H1 (cell line): Measurements from ENCODE around the gene FRY. TPM values are rescaled to one million over a fixed set of nuclear protein-coding genes. Genes with fewer than 3 reads are reported as not detected.

Experiments
- CTCF ChIA-PET: fragments of 300-600 bp; sonication (Branson Sonifier 250); formaldehyde crosslinking; loops from one replicate; lab custom pipeline; 2021; ENCODE audit not compliant: partially characterized antibody; lab: Charles Lee
- POLR2A ChIA-PET: fragments of 300-600 bp; sonication (Branson Sonifier 250); formaldehyde crosslinking; loops from one replicate; lab custom pipeline; 2021; ENCODE audit warnings: inconsistent platforms; ENCODE audit not compliant: partially characterized antibody; lab: Charles Lee
- DNase-seq, 2 experiments: peaks; one replicate each; pipeline versions ENCODE4 v3.0.0 to v3.0.0-alpha.2; 2010 to 2022; ENCODE audit warnings: low spot score in 2 of 2, low read depth in 1 of 2, mixed read lengths in 1 of 2
- FAIRE-seq: peaks from 2 replicates; lab custom pipeline; 2011; peaks lifted over from hg19 to GRCh38; lab: Jason Lieb, UNC
- H2AFZ ChIP-seq: 2 replicates; pipeline ENCODE4 v1.8.1; 2012; ENCODE audit warnings: low read length, inconsistent platforms
- H2AK5ac ChIP-seq: 2 replicates; pipeline ENCODE4 v1.6.1; 2013; ENCODE audit warnings: low read depth, low read length
- H2BK120ac ChIP-seq: replicated peaks from 2 replicates; pipeline ENCODE3; 2013; ENCODE audit warnings: low read depth, low read length, inconsistent platforms
- H2BK12ac ChIP-seq: 2 replicates; pipeline ENCODE4 v1.6.1; 2013; ENCODE audit warnings: low read depth, low read length
- H2BK15ac ChIP-seq: 2 replicates; pipeline ENCODE4 v1.6.1; 2013; ENCODE audit warnings: low read length
- H2BK20ac ChIP-seq: 2 replicates; pipeline ENCODE4 v1.6.1; 2013; ENCODE audit warnings: low read length
- H2BK5ac ChIP-seq: 2 replicates; pipeline ENCODE4 v1.6.1; 2013; ENCODE audit warnings: low read depth, low read length
- H3K14ac ChIP-seq: 2 replicates; pipeline ENCODE4 v1.6.1; 2013; ENCODE audit warnings: inconsistent platforms; ENCODE audit not compliant: insufficient read length
- H3K18ac ChIP-seq: 2 replicates; pipeline ENCODE4 v1.6.1; 2013; ENCODE audit warnings: low read length; ENCODE audit errors: extremely low read depth
- H3K23ac ChIP-seq: 2 replicates; pipeline ENCODE4 v1.6.1; 2013; ENCODE audit warnings: inconsistent platforms; ENCODE audit not compliant: insufficient read length
- H3K23me2 ChIP-seq: 2 replicates; pipeline ENCODE4 v1.6.1; 2013; ENCODE audit warnings: low read depth, low read length
- H3K27ac ChIP-seq: 2 replicates; pipeline ENCODE4 v1.6.1; 2011; ENCODE audit warnings: low read depth, low read length, inconsistent platforms
- H3K27me3 ChIP-seq, 4 experiments: replicated peaks in 1 of 4; 1 replicate in 1 of 4; 2 replicates in 3 of 4; pipeline versions ENCODE4 v1.6.1 to v1.8.1; 2011 to 2013; ENCODE audit warnings: low read length in 3 of 4, mild to moderate bottlenecking in 3 of 4, inconsistent platforms in 2 of 4, mixed read lengths in 2 of 4, moderate library complexity in 1 of 4; ENCODE audit not compliant: control insufficient read depth in 3 of 4, insufficient read depth in 3 of 4; ENCODE audit errors: extremely low read depth in 1 of 4
- H3K36me3 ChIP-seq, 4 experiments: 2 replicates each; pipeline versions ENCODE4 v1.6.1 to v1.8.1; 2011 to 2013; ENCODE audit warnings: mild to moderate bottlenecking in 4 of 4, low read length in 3 of 4, moderate library complexity in 2 of 4, control low read depth in 1 of 4, inconsistent platforms in 1 of 4; ENCODE audit not compliant: insufficient read depth in 4 of 4, control insufficient read depth in 2 of 4
- H3K4ac ChIP-seq: replicated peaks from 2 replicates; pipeline ENCODE3; 2013; ENCODE audit warnings: low read length, low read depth, mixed read lengths, inconsistent platforms; ENCODE audit not compliant: insufficient read length
- H3K4me1 ChIP-seq, 4 experiments: replicated peaks in 1 of 4; 1 replicate in 1 of 4; 2 replicates in 3 of 4; pipeline versions ENCODE4 v1.6.1 to v1.8.1; 2011 to 2013; ENCODE audit warnings: low read length in 3 of 4, inconsistent platforms in 2 of 4, mixed read lengths in 1 of 4; ENCODE audit not compliant: insufficient read depth in 4 of 4, control insufficient read depth in 3 of 4
- H3K4me2 ChIP-seq, 2 experiments: 2 replicates each; pipeline versions ENCODE4 v1.6.1 to v1.8.1; 2011 to 2013; ENCODE audit warnings: low read depth in 2 of 2, low read length in 2 of 2, control low read depth in 1 of 2, inconsistent platforms in 1 of 2, mild to moderate bottlenecking in 1 of 2; ENCODE audit not compliant: insufficient read depth in 1 of 2
- H3K4me3 ChIP-seq, 4 experiments: fragments of 200-600, 300-600 bp in 1 of 4; sonication (generic), shearing (Covaris generic), sonication (Bioruptor Twin) in 1 of 4; 2 replicates each; pipeline versions ENCODE4 v1.5.1 to v1.8.1; 2011 to 2016; ENCODE audit warnings: low read length in 4 of 4, low read depth in 3 of 4, control low read depth in 2 of 4, inconsistent platforms in 2 of 4, mild to moderate bottlenecking in 2 of 4, mixed read lengths in 1 of 4, moderate library complexity in 1 of 4; ENCODE audit not compliant: insufficient read depth in 2 of 4; ENCODE audit errors: extremely low read depth in 1 of 4
- H3K56ac ChIP-seq: replicated peaks from 2 replicates; pipeline ENCODE3; 2013; ENCODE audit warnings: low read depth, mild to moderate bottlenecking, mixed read lengths, low read length, inconsistent platforms; ENCODE audit not compliant: insufficient read length
- H3K79me1 ChIP-seq: 2 replicates; pipeline ENCODE4 v1.6.1; 2013; ENCODE audit warnings: low read depth, low read length, control low read depth
- H3K79me2 ChIP-seq, 2 experiments: 2 replicates each; pipeline versions ENCODE4 v1.6.1 to v1.8.1; 2012 to 2013; ENCODE audit warnings: low read length in 2 of 2, mild to moderate bottlenecking in 2 of 2, inconsistent platforms in 1 of 2; ENCODE audit not compliant: insufficient read depth in 2 of 2, control insufficient read depth in 1 of 2
- H3K9ac ChIP-seq, 4 experiments: replicated peaks in 1 of 4; 1 replicate in 1 of 4; 2 replicates in 3 of 4; pipeline versions ENCODE4 v1.6.1 to v1.8.1; 2011 to 2013; ENCODE audit warnings: low read depth in 3 of 4, low read length in 3 of 4, control low read depth in 2 of 4, mild to moderate bottlenecking in 2 of 4, moderate library complexity in 2 of 4, inconsistent platforms in 1 of 4; ENCODE audit errors: extremely low read depth in 1 of 4
- H3K9me3 ChIP-seq, 2 experiments: 2 replicates each; pipeline versions ENCODE4 v1.6.1 to v1.8.1; 2012 to 2013; ENCODE audit warnings: mild to moderate bottlenecking in 2 of 2, moderate library complexity in 2 of 2, control low read depth in 1 of 2, inconsistent platforms in 1 of 2, low read depth in 1 of 2, low read length in 1 of 2, mixed read lengths in 1 of 2; ENCODE audit not compliant: insufficient read depth in 2 of 2
- H4K20me1 ChIP-seq, 2 experiments: replicated peaks in 1 of 2; 2 replicates each; pipeline versions ENCODE3 to v1.8.1; 2011 to 2013; ENCODE audit warnings: inconsistent platforms in 2 of 2, low read length in 2 of 2, mild to moderate bottlenecking in 1 of 2; ENCODE audit not compliant: insufficient read depth in 2 of 2, control insufficient read depth in 1 of 2
- H4K5ac ChIP-seq: 2 replicates; pipeline ENCODE4 v1.6.1; 2013; ENCODE audit warnings: low read length, low read depth, mixed read lengths, inconsistent platforms; ENCODE audit not compliant: insufficient read length
- H4K8ac ChIP-seq: 2 replicates; pipeline ENCODE4 v1.8.0; 2013; ENCODE audit warnings: mild to moderate bottlenecking, moderate library complexity, low read length, inconsistent platforms; ENCODE audit not compliant: insufficient read depth; ENCODE audit errors: extremely low read depth
- H4K91ac ChIP-seq: replicated peaks from 2 replicates; pipeline ENCODE3; 2013; ENCODE audit warnings: low read length, mixed read lengths, inconsistent platforms; ENCODE audit not compliant: insufficient read length
- EZH2 ChIP-seq: fragments of 200-600 bp; sonication (generic); IDR thresholded peaks from 2 replicates; pipeline ENCODE4 v1.7.1; 2012; ENCODE audit warnings: low read depth, mild to moderate bottlenecking, moderate library complexity, low read length, inconsistent platforms; ENCODE audit not compliant: severe bottlenecking
- HDAC6 ChIP-seq: IDR thresholded peaks from one replicate; pipeline ENCODE4 v1.7.1; 2012; ENCODE audit warnings: low read depth, mild to moderate bottlenecking, inconsistent platforms, low read length, moderate library complexity
- KDM1A ChIP-seq: fragments of 200-600, 300-600 bp; sonication (generic); IDR thresholded peaks from 2 replicates; pipeline ENCODE4 v1.7.1; 2016; ENCODE audit warnings: mild to moderate bottlenecking, low read length, borderline replicate concordance
- KDM5A ChIP-seq: fragments of 200-600 bp; IDR thresholded peaks from 2 replicates; pipeline ENCODE4 v1.7.1; 2012; ENCODE audit warnings: mild to moderate bottlenecking, low read length, inconsistent platforms, mixed read lengths
- POU5F1 ChIP-seq: IDR thresholded peaks from 2 replicates; pipeline ENCODE4 v1.6.1; 2011; ENCODE audit warnings: low read depth, mild to moderate bottlenecking, low read length, moderate library complexity
- RNF2 ChIP-seq: fragments of 200-900, 300-1000 bp; sonication (generic); IDR thresholded peaks from 2 replicates; pipeline ENCODE4 v1.7.1; 2016; ENCODE audit warnings: borderline replicate concordance, low read depth, mild to moderate bottlenecking, antibody characterized with exemption, low read length; ENCODE audit not compliant: poor library complexity, severe bottlenecking; ENCODE audit errors: missing control alignments
- SP1 ChIP-seq: IDR thresholded peaks from 2 replicates; pipeline ENCODE4 v1.6.1; 2011; ENCODE audit warnings: low read depth, low read length
- SP2 ChIP-seq: IDR thresholded peaks from 2 replicates; pipeline ENCODE4 v1.6.1; 2012; ENCODE audit warnings: mild to moderate bottlenecking, low read length, inconsistent platforms
- SUZ12 ChIP-seq: fragments of 200-600 bp; sonication (generic); IDR thresholded peaks from 2 replicates; pipeline ENCODE4 v1.6.1; 2012; ENCODE audit warnings: mild to moderate bottlenecking, inconsistent platforms, low read length, moderate library complexity, mixed read lengths
- YY1 ChIP-seq: IDR thresholded peaks from 2 replicates; pipeline ENCODE4 v1.6.1; 2011; ENCODE audit warnings: low read depth, mild to moderate bottlenecking, low read length
- WGBS, 2 experiments: shearing (Covaris generic) in 1 of 2; methylation state at CpG; one replicate each; pipeline versions ENCODE4 v1.1.6 to v1.1.7; 2013 to 2015; ENCODE audit warnings: low lambda C conversion rate in 2 of 2, mixed read lengths in 2 of 2, inconsistent platforms in 1 of 2, low coverage in 1 of 2, missing lambda C conversion rate in 1 of 2; ENCODE audit not compliant: insufficient replicate concordance in 2 of 2, insufficient coverage in 1 of 2, insufficient read length in 1 of 2; ENCODE audit errors: extremely low coverage in 1 of 2, missing lambda C conversion rate in 1 of 2; 5-methylcytosine and 5-hydroxymethylcytosine counted together
- polyA plus RNA-seq, 7 experiments: library from polyadenylated mRNA; depleted of rRNA in 3 of 7; stranded (reverse) in 5 of 7; unstranded in 2 of 7; fragments of >200 nt in 5 of 7; fragments of 200-250 nt in 2 of 7; gene quantifications; 1 replicate in 5 of 7; 2 replicates in 1 of 7; 4 replicates in 1 of 7; pipeline versions ENCODE4 v1.2.1 to v1.2.3, GENCODE V29; 2011 to 2013; ENCODE audit warnings: missing spikeins in 2 of 7, mixed read lengths in 2 of 7
- total RNA-seq: library from RNA; stranded (reverse); fragmentation: NEBNext Ultra II Directional; extraction: Animal tissue kit (Norgen Biotek cat#: 25700); gene quantifications from 2 replicates; pipeline ENCODE4 v1.2.1, GENCODE V29; 2021
- TF ChIP-seq, protein P1 (sequence below): IDR thresholded peaks from 2 replicates; pipeline ENCODE4 v1.6.1; 2012; ENCODE audit warnings: low read length, inconsistent platforms

The FRY gene
- total and polyA plus RNA-seq, 2 of the 8 experiments (the other 6 are each of a cell fraction or from before 2014, with no cell fraction given), result 4.3 to 9.2 TPM

- H2BK5ac ChIP-seq, result no peak overlapping the region
- CTCF ChIA-PET, result interaction anchor here (0.6 to 1.6 kb wide), 4 partner anchors 33 to 181 kb away, joined by 3 to 4 read pairs (median 3); no protein-coding TSS in a partner anchor
- no peak overlapping the region for H2BK120ac ChIP-seq
- WGBS, 2 experiments, result 94% methylated on average over 8 of the region's 8 CpGs; no CpG with 5 or more reads in 1 of the 2 experiments
- H3K4me2 ChIP-seq, result no peak overlapping the region
- H2AFZ ChIP-seq, result no peak overlapping the region
- DNase-seq (no peak), FAIRE-seq (no peak)
- H2BK20ac ChIP-seq, result no peak overlapping the region
- no peak overlapping the region for H3K56ac ChIP-seq
- H2BK15ac ChIP-seq, result no peak overlapping the region
- no peaks in the 10 kb centered on the region for H3K27me3 ChIP-seq
- H3K23me2 ChIP-seq, result peaks cover 2% of the 10 kb centered on the region; the same call in 1 of the 2 replicates
- no peaks in the 10 kb centered on the region for H4K20me1 ChIP-seq
- no peak overlapping the region for H4K5ac ChIP-seq
- no peak overlapping the region for H3K4me3 ChIP-seq
- no peak overlapping the region for H2BK12ac ChIP-seq
- H2AK5ac ChIP-seq, result no peak overlapping the region
- H4K8ac ChIP-seq, result no peak overlapping the region
- H3K14ac ChIP-seq, result no peak overlapping the region
- H3K27ac ChIP-seq, result no peak overlapping the region
- no peak overlapping the region for H4K91ac ChIP-seq
- peaks cover 0 to 13% (median 2%) of the 10 kb centered on the region in 4 experiments; a peak in 5 of 7 replicates for H3K4me1 ChIP-seq
- H3K23ac ChIP-seq, result no peak overlapping the region
- no peaks in the 10 kb centered on the region for H3K79me2 ChIP-seq
- no peak overlapping the region for H3K18ac ChIP-seq
- POLR2A ChIA-PET, result interaction anchor here (1.1 kb wide), 1 partner anchor 9 kb away, joined by 3 read pairs; no protein-coding TSS in a partner anchor
- no peak overlapping the region for H3K9ac ChIP-seq
- no peaks in the 10 kb centered on the region for H3K79me1 ChIP-seq
- no peaks in the 10 kb centered on the region for H3K9me3 ChIP-seq
- H3K4ac ChIP-seq, result no peak overlapping the region
- no peaks in the 10 kb centered on the region for H3K36me3 ChIP-seq
- TF ChIP-seq, protein P1, sequence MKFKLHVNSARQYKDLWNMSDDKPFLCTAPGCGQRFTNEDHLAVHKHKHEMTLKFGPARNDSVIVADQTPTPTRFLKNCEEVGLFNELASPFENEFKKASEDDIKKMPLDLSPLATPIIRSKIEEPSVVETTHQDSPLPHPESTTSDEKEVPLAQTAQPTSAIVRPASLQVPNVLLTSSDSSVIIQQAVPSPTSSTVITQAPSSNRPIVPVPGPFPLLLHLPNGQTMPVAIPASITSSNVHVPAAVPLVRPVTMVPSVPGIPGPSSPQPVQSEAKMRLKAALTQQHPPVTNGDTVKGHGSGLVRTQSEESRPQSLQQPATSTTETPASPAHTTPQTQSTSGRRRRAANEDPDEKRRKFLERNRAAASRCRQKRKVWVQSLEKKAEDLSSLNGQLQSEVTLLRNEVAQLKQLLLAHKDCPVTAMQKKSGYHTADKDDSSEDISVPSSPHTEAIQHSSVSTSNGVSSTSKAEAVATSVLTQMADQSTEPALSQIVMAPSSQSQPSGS, result no peak
- TF ChIP-seq KDM5A, result no peak
- no peak for TF ChIP-seq RNF2
- no peak for TF ChIP-seq SUZ12
- no peak for TF ChIP-seq YY1
- no peak for TF ChIP-seq KDM1A
- no peak for TF ChIP-seq SP1
- no peak for TF ChIP-seq EZH2
- no peak for TF ChIP-seq SP2
- TF ChIP-seq HDAC6, result no peak
- TF ChIP-seq POU5F1, result no peak
These were observed 32.2 kb downstream of the FRY start for GRCh38 chr13:32063619-32064233.
